Natural killer cell (primary cell): ENCODE results near the gene WFIKKN2. TPM values are rescaled to one million over a fixed set of nuclear protein-coding genes. Genes with fewer than 3 reads are reported as not detected.

ENCODE experiments used
- ATAC-seq, 3 donors: fragments of 150-1000 bp in 2 of 3; fragments of 200-7000 bp in 1 of 3; cut with Tn5 transposase; 1 replicate in 1 of 3; 2 replicates in 2 of 3; pipeline ENCODE4 v1.10.0; 2021; ENCODE audit warnings: mild to moderate bottlenecking in 2 of 3, moderate library complexity in 2 of 3
- DNase-seq, 2 donors: peaks; one replicate each; pipeline versions ENCODE4 v3.0.0 to v3.0.0-alpha.2; 2013 to 2021; ENCODE audit warnings: mixed read lengths in 1 of 2
- H3K27ac ChIP-seq: one replicate; pipeline ENCODE4 v1.5.1; 2013; ENCODE audit warnings: mild to moderate bottlenecking, low read length
- H3K27me3 ChIP-seq: one replicate; pipeline ENCODE4 v1.6.1; 2013; ENCODE audit warnings: low read length; ENCODE audit not compliant: control insufficient read depth, insufficient read depth
- H3K36me3 ChIP-seq: one replicate; pipeline ENCODE4 v1.6.1; 2013; ENCODE audit warnings: low read length; ENCODE audit not compliant: control insufficient read depth, insufficient read depth
- H3K4me1 ChIP-seq: one replicate; pipeline ENCODE4 v1.6.1; 2013; ENCODE audit warnings: low read length; ENCODE audit not compliant: control insufficient read depth, insufficient read depth
- H3K4me3 ChIP-seq: one replicate; pipeline ENCODE4 v1.5.1; 2013; ENCODE audit warnings: low read length
- H3K9me3 ChIP-seq: one replicate; pipeline ENCODE4 v1.6.1; 2013; ENCODE audit warnings: low read length; ENCODE audit not compliant: control insufficient read depth, insufficient read depth
- H3K27ac Mint-ChIP-seq, 2 donors: one replicate each; pipeline ENCODE4 v1.8.0; 2022; ENCODE audit warnings: mild to moderate bottlenecking in 2 of 2, mixed read lengths in 2 of 2, moderate library complexity in 1 of 2
- H3K27me3 Mint-ChIP-seq, 2 donors: one replicate each; pipeline ENCODE4 v1.8.0; 2022; ENCODE audit warnings: low read depth in 2 of 2, mixed read lengths in 2 of 2
- H3K36me3 Mint-ChIP-seq: one replicate; pipeline ENCODE4 v1.8.0; 2022; ENCODE audit warnings: mixed read lengths
- H3K4me1 Mint-ChIP-seq, 2 donors: one replicate each; pipeline ENCODE4 v1.8.0; 2022; ENCODE audit warnings: mixed read lengths in 2 of 2
- H3K4me3 Mint-ChIP-seq: one replicate; pipeline ENCODE4 v1.8.0; 2022; ENCODE audit warnings: mild to moderate bottlenecking, moderate library complexity, mixed read lengths
- H3K9me3 Mint-ChIP-seq, 2 donors: one replicate each; pipeline ENCODE4 v1.8.0; 2022; ENCODE audit warnings: mixed read lengths in 2 of 2
- CTCF ChIP-seq: fragments of 200-600 bp; IDR thresholded peaks from one replicate; pipeline ENCODE4 v1.8.0; 2022; ENCODE audit warnings: antibody characterized with exemption
- whole genome bisulfite sequencing: methylation state at CpG from one replicate; pipeline ENCODE4 v1.1.7; 2013; ENCODE audit warnings: missing lambda C conversion rate; ENCODE audit not compliant: insufficient coverage; 5-methylcytosine and 5-hydroxymethylcytosine counted together
- intact Hi-C: fragments of 100-400 bp; cut with micrococcal nuclease; formaldehyde crosslinking; loops from one replicate; pipeline ENCODE4 v1.14.2; 2022
- total RNA-seq, 4 donors: library from RNA; stranded (reverse); fragments of 120-200 nt in 1 of 4; gene quantifications; one replicate each; pipeline versions ENCODE4 v1.2.3 to v1.2.4, GENCODE V29; 2013 to 2022

Gene WFIKKN2
- total RNA-seq, 3 donors from 2014 or later (not counting 1 experiment from before 2014, with no cell fraction given), result not detected

- ATAC-seq (no peak), DNase-seq (no peak)
- Histone ChIP-seq H3K4me3 (no peak overlapping the region), H3K27ac (no peak overlapping the region), H3K27me3 (no peaks in the 10 kb centered on the region), H3K9me3 (no peaks in the 10 kb centered on the region), H3K36me3 (no peaks in the 10 kb centered on the region), H3K4me1 (no peaks in the 10 kb centered on the region)
- intact Hi-C loops, result no loop called here
- H3K4me3 Mint-ChIP-seq, result no peak overlapping the region
- H3K4me1 Mint-ChIP-seq, result peaks cover 0 to 4% of the 10 kb centered on the region in 2 donors
- no peak for TF ChIP-seq CTCF
- H3K27me3 Mint-ChIP-seq, result no peaks in the 10 kb centered on the region
- H3K27ac Mint-ChIP-seq, result no peak overlapping the region
- no peaks in the 10 kb centered on the region for H3K36me3 Mint-ChIP-seq
- 83% methylated on average over 11 of the region's 11 CpGs for WGBS
- no peaks in the 10 kb centered on the region for H3K9me3 Mint-ChIP-seq
Observed at GRCh38 chr17:50797135-50797810, 38.1 kb upstream of the WFIKKN2 start.

GRCh38 chr17:50798424-50799288 is 36.7 kb upstream of the WFIKKN2 start:
- intact Hi-C loops, result no loop called here
- Mint-ChIP-seq H3K9me3 (no peaks in the 10 kb centered on the region), H3K36me3 (no peaks in the 10 kb centered on the region), H3K4me3 (no peak overlapping the region), H3K27ac (no peak overlapping the region), H3K4me1 (no peaks in the 10 kb centered on the region), H3K27me3 (no peaks in the 10 kb centered on the region)
- H3K9me3 ChIP-seq, result no peaks in the 10 kb centered on the region
- 91% methylated on average over 19 of the region's 19 CpGs for WGBS
- H3K27ac ChIP-seq, result no peak overlapping the region
- DNase-seq (no peak), ATAC-seq (no peak)
- H3K4me3 ChIP-seq, result no peak overlapping the region
- no peaks in the 10 kb centered on the region for H3K27me3 ChIP-seq
- H3K4me1 ChIP-seq, result no peaks in the 10 kb centered on the region
- H3K36me3 ChIP-seq, result no peaks in the 10 kb centered on the region
- no peak for TF ChIP-seq CTCF

GRCh38 chr17:50799582-50799981 is 35.8 kb upstream of the WFIKKN2 start:
- Mint-ChIP-seq H3K4me1 (no peaks in the 10 kb centered on the region), H3K27me3 (no peaks in the 10 kb centered on the region), H3K36me3 (no peaks in the 10 kb centered on the region), H3K4me3 (no peak overlapping the region), H3K27ac (no peak overlapping the region), H3K9me3 (no peaks in the 10 kb centered on the region)
- H3K27ac ChIP-seq, result no peak overlapping the region
- no peak for TF ChIP-seq CTCF
- ATAC-seq, result no peak
- 87% methylated on average over 9 of the region's 9 CpGs for WGBS
- no peak overlapping the region for H3K4me3 ChIP-seq
- H3K36me3 ChIP-seq, result no peaks in the 10 kb centered on the region
- H3K4me1 ChIP-seq, result no peaks in the 10 kb centered on the region
- intact Hi-C loops, result no loop called here
- H3K9me3 ChIP-seq, result no peaks in the 10 kb centered on the region
- no peaks in the 10 kb centered on the region for H3K27me3 ChIP-seq
- no peak for DNase-seq
